MV-4-11 (cell line): ENCODE results near the gene UBFD1.
"Not testable (repeated sequence)": the region's sequence is repeated elsewhere in the genome, so short reads cannot be mapped to it uniquely, and the experiment has no call there.

Source experiments
- DNase-seq: peaks from one replicate; lab custom pipeline; 2025; lab: John Stamatoyannopoulos, UW

The UBFD1 gene

DNA sequence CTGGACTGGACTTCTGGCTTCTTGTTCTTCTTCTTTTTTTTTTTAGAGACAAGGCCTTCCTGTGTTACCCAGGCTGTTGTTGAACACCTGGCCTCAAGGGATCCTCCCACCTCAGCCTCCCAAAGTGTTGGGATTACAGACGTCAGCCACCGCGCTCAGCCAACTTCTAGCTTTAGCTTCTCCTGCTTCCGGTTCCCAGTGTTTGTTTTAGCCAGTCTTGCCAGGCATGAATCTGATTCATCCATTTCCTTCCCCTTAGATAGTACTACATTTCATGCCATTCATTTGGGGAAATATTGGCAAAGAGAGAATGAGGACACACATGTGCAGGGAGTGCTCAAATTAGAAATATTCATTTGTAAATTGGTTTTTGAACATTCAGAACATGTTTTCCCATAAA, 50.7 kb downstream of the UBFD1 start:
- DNase-seq: no peak

DNA sequence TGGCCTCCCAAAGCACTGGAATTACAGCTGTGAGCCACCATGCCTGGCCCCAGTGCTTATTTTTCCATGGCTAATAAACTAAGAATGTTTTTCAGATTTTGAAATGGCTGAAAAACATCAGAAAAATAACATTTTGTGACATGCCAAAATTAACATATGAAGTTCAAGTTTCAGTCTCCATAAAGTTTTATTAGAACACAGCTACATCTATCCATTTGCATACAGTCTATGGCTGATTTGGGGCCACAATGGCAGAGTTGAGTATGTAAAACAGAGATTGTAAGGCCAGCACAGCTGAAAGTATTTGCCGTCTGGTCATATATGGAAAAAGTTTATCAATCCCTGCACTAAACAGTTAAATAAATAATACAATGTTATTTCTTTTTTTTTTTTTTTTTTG, 52.4 kb downstream of the UBFD1 start:
- no peak for DNase-seq

DNA sequence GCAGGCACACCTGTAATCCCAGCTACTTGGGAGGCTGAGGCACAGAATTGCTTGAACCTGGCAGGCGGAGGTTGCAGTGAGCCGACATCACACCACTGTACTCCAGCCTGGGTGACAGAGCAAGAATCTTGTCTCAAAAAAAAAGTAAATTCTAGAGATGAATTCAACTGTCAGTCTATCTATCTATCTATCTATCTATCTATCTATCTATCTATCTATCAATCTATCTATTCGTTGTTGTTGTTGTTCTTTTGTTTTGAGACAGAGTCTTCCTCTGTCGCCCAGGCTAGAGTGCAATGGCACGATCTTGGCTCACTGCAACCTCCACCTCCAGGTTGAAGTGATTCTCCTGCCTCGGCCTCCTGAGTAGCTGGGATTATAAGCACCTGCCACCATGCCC, 53.4 kb downstream of the UBFD1 start:
- DNase-seq: not testable (repeated sequence)

DNA sequence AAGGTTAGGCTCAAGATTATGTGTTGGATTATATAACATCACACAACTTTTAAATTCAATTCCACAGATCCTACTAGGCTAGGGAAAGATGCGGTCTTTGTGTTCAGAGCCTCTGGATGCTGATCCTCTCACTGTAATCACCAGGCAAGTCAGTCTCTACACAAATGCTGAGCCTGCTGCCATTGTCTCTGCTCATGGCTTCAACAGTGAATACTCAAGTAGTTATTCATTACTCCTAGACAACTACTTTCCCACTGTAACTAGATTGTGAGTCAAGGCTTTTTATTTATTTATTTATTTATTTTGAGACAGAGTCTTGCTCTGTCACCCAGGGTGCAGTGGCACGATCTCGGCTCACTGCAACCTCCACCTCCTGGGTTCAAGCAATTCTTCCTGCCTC, 54.4 kb downstream of the UBFD1 start:
- no peak for DNase-seq

DNA sequence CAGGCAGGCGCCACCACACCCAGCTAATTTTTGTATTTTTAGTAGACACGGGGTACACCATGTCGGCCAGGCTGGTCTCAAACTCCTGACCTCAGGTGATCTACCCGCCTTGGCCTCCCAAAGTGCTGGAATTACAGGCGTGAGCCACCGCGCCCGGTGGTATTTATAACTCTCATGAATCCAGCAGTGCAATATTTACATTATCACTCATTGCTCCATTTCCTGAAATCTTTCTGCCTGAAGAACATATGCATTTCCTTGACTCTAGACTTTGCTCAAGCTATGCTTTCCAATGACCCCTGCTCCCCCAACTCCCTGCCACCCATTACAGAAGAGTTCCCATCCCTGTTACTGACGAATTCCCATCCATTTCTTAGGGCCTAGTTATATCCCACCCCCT, 58.3 kb downstream of the UBFD1 start:
- DNase-seq: no peak
